ENCODE measurements around the gene EOLA2. TPM values are rescaled to one million over a fixed set of nuclear protein-coding genes. Genes with fewer than 3 reads are reported as not detected.

The EOLA2 gene
- total and polyA plus RNA-seq, 2 of the 8 experiments (the other 6 are each of a cell fraction or from before 2014, with no cell fraction given), result 19.0 to 22.5 TPM

DNA sequence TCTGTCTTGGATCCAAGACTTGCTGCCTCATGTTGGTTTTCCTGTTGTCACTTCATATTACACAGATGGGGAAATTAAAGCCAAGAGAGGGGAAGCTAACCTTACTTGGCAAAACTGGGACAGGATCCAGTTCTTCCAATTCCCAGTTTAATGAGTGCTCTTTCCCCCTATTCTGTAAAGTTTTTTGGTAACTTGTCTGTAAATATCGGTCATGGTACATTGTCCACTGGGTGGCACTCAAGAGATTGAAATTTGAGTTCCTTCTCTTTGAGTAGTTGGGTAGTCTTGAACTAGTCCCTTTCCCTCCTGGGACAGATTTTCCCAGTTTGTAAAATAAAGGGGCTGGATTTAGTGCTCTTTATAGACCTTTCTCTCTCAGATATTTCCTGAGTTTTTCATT, 12.4 kb upstream of the EOLA2 start:
- H4K5ac ChIP-seq (ENCODE audit: insufficient read length, low read depth, low read length), result no peak overlapping the region
- no peaks in the 10 kb centered on the region for H3K27me3 ChIP-seq (replicated peaks in 1 of 4; ENCODE audit: control insufficient read depth in 3 of 4, extremely low read depth in 1 of 4, insufficient read depth in 3 of 4, low read length in 3 of 4)
- H2AFZ ChIP-seq (ENCODE audit: low read length), result no peak overlapping the region
- H4K20me1 ChIP-seq (replicated peaks in 1 of 2; ENCODE audit: control insufficient read depth in 1 of 2, insufficient read depth in 2 of 2, low read length in 2 of 2), result no peaks in the 10 kb centered on the region
- FAIRE-seq, result no peak
- no peak overlapping the region for H3K27ac ChIP-seq (ENCODE audit: low read depth, low read length)
- H2BK12ac ChIP-seq (ENCODE audit: low read depth, low read length), result no peak overlapping the region
- no peak overlapping the region for H2BK20ac ChIP-seq (ENCODE audit: low read length)
- no peak overlapping the region for H3K56ac ChIP-seq (replicated peaks; ENCODE audit: insufficient read length, low read depth, low read length)
- POLR2A ChIA-PET (ENCODE audit: partially characterized antibody), result no interaction called here
- TF ChIP-seq CTBP2 (IDR thresholded peaks at IDR 0.05; ENCODE audit: borderline replicate concordance, insufficient read depth, insufficient read length, low read length) (no peak), RAD21 (IDR thresholded peaks at IDR 0.05 in 1 of 2, conservative IDR thresholded peaks at IDR 0.05 in 1 of 2; ENCODE audit: low read depth in 2 of 2, low read length in 2 of 2) (0 out of 4 replicates have a peak, but pooled peaks of 1 of the 2 experiments have one; percentile 7), CEBPB (IDR thresholded peaks at IDR 0.05; ENCODE audit: low read depth, low read length) (no peak)
- TF ChIP-seq, protein P1, sequence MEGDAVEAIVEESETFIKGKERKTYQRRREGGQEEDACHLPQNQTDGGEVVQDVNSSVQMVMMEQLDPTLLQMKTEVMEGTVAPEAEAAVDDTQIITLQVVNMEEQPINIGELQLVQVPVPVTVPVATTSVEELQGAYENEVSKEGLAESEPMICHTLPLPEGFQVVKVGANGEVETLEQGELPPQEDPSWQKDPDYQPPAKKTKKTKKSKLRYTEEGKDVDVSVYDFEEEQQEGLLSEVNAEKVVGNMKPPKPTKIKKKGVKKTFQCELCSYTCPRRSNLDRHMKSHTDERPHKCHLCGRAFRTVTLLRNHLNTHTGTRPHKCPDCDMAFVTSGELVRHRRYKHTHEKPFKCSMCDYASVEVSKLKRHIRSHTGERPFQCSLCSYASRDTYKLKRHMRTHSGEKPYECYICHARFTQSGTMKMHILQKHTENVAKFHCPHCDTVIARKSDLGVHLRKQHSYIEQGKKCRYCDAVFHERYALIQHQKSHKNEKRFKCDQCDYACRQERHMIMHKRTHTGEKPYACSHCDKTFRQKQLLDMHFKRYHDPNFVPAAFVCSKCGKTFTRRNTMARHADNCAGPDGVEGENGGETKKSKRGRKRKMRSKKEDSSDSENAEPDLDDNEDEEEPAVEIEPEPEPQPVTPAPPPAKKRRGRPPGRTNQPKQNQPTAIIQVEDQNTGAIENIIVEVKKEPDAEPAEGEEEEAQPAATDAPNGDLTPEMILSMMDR (IDR thresholded peaks at IDR 0.05; ENCODE audit: control extremely low read depth in 1 of 3, insufficient read depth in 1 of 3, low read depth in 1 of 3, low read length in 3 of 3), result peak in 1 of 3 experiments; percentile 12; a peak in 1 of 4 replicates
- 80% methylated on average over 1 of the region's 1 CpG; no CpG with 5 or more reads in 1 of the 2 experiments for WGBS, 2 experiments (ENCODE audit: extremely low coverage in 1 of 2, insufficient coverage in 1 of 2, insufficient read length in 1 of 2, insufficient replicate concordance in 2 of 2, low coverage in 1 of 2, low lambda C conversion rate in 2 of 2, missing lambda C conversion rate in 1 of 2)
- H4K8ac ChIP-seq (ENCODE audit: extremely low read depth, insufficient read depth, low read length), result no peak overlapping the region
- H2BK120ac ChIP-seq (replicated peaks; ENCODE audit: low read depth, low read length), result no peak overlapping the region
- H3K4me2 ChIP-seq (ENCODE audit: insufficient read depth in 1 of 2, low read depth in 2 of 2, low read length in 2 of 2), result no peak overlapping the region
- no peak for DNase-seq (ENCODE audit: low read depth in 1 of 2, low spot score in 2 of 2)
- H2BK15ac ChIP-seq (ENCODE audit: low read length), result no peak overlapping the region
- H3K9me3 ChIP-seq (ENCODE audit: insufficient read depth in 2 of 2, low read depth in 1 of 2, low read length in 1 of 2), result no peaks in the 10 kb centered on the region
- H3K36me3 ChIP-seq (ENCODE audit: control insufficient read depth in 2 of 4, insufficient read depth in 4 of 4, low read length in 3 of 4), result peaks cover 0 to 7% (median 0%) of the 10 kb centered on the region in 4 experiments; a peak in 1 of 8 replicates
- H3K18ac ChIP-seq (ENCODE audit: extremely low read depth, low read length), result no peak overlapping the region
- no peak overlapping the region for H3K23ac ChIP-seq (ENCODE audit: insufficient read length)
- no peak overlapping the region for H4K91ac ChIP-seq (replicated peaks; ENCODE audit: insufficient read length, low read length)
- no peaks in the 10 kb centered on the region; the same call in 1 of the 2 replicates for H3K23me2 ChIP-seq (ENCODE audit: low read depth, low read length)
- no peaks in the 10 kb centered on the region; a peak in 1 of 7 replicates for H3K4me1 ChIP-seq (replicated peaks in 1 of 4; ENCODE audit: control insufficient read depth in 3 of 4, insufficient read depth in 4 of 4, low read length in 3 of 4)
- H3K14ac ChIP-seq (ENCODE audit: insufficient read length), result no peak overlapping the region
- H3K4ac ChIP-seq (replicated peaks; ENCODE audit: insufficient read length, low read depth, low read length), result no peak overlapping the region
- H2BK5ac ChIP-seq (ENCODE audit: low read depth, low read length), result no peak overlapping the region
- no peak overlapping the region for H3K9ac ChIP-seq (replicated peaks in 1 of 4; ENCODE audit: extremely low read depth in 1 of 4, low read depth in 3 of 4, low read length in 3 of 4)
- no peak overlapping the region for H3K4me3 ChIP-seq (ENCODE audit: extremely low read depth in 1 of 4, insufficient read depth in 2 of 4, low read depth in 3 of 4, low read length in 4 of 4)
- no peaks in the 10 kb centered on the region for H3K79me2 ChIP-seq (ENCODE audit: control insufficient read depth in 1 of 2, insufficient read depth in 2 of 2, low read length in 2 of 2)
- no peak overlapping the region for H2AK5ac ChIP-seq (ENCODE audit: low read depth, low read length)
- no peaks in the 10 kb centered on the region for H3K79me1 ChIP-seq (ENCODE audit: low read depth, low read length)
- CTCF ChIA-PET (ENCODE audit: partially characterized antibody), result interaction anchor here (0.9 to 1.3 kb wide), 3 partner anchors 12 to 63 kb away, joined by 3 to 5 read pairs (median 4); partner anchors contain the start of gene EOLA2
